ENCODE data around the gene BORA. TPM values are rescaled to one million over a fixed set of nuclear protein-coding genes. Genes with fewer than 3 reads are reported as not detected.

Gene BORA
- total and polyA plus RNA-seq, 2 of the 13 experiments (the other 11 are each of a cell fraction or from before 2014, with no cell fraction given) = 4.0 to 17.4 TPM

- TF ChIP-seq ZBTB26 (CRISPR knock-in tag; IDR thresholded peaks at IDR 0.05; ENCODE audit: borderline replicate concordance) (no peak), ATF6 (CRISPR knock-in tag; conservative IDR thresholded peaks at IDR 0.05) (no peak; the same call in 1 of the 2 replicates), MXD4 (CRISPR knock-in tag; IDR thresholded peaks at IDR 0.05) (peak; percentile 96), EEA1 (CRISPR knock-in tag; IDR thresholded peaks at IDR 0.05; ENCODE audit: borderline replicate concordance) (peak; percentile 44; the same call in 1 of the 2 replicates), IKZF1 (IDR thresholded peaks at IDR 0.05) (no peak), ZNF460 (CRISPR knock-in tag; IDR thresholded peaks at IDR 0.05; ENCODE audit: borderline replicate concordance) (no peak), CENPX (CRISPR knock-in tag; IDR thresholded peaks at IDR 0.05) (no peak), ERF (CRISPR knock-in tag; IDR thresholded peaks at IDR 0.05) (peak; percentile 92), REST (IDR thresholded peaks at IDR 0.05; ENCODE audit: borderline replicate concordance in 1 of 2, low read depth in 1 of 2, low read length in 2 of 2) (no peak), KDM1A (CRISPR knock-in tag; IDR thresholded peaks at IDR 0.05) (no peak), RFX5 (IDR thresholded peaks at IDR 0.05; ENCODE audit: low read depth, low read length) (peak; percentile 56; the same call in 1 of the 2 replicates), JDP2 (CRISPR knock-in tag; IDR thresholded peaks at IDR 0.05; ENCODE audit: borderline replicate concordance) (peak; percentile 95), ATF5 (CRISPR knock-in tag; IDR thresholded peaks at IDR 0.05; ENCODE audit: low read depth) (0 out of 2 replicates have a peak, but pooled peaks have one; percentile 79), ZKSCAN8 (CRISPR knock-in tag; IDR thresholded peaks at IDR 0.05; ENCODE audit: borderline replicate concordance) (no peak), ZNF660 (CRISPR knock-in tag; IDR thresholded peaks at IDR 0.05; ENCODE audit: borderline replicate concordance, low read depth) (no peak; the same call in 1 of the 2 replicates), ZNF562 (CRISPR knock-in tag; IDR thresholded peaks at IDR 0.05; ENCODE audit: borderline replicate concordance) (peak; percentile 98), ZNF780A (CRISPR knock-in tag; IDR thresholded peaks at IDR 0.05) (peak; percentile 99), ZNF224 (CRISPR knock-in tag; IDR thresholded peaks at IDR 0.05) (0 out of 2 replicates have a peak, but pooled peaks have one; percentile 80), TMF1 (CRISPR knock-in tag; IDR thresholded peaks at IDR 0.05; ENCODE audit: low read depth) (peak; percentile 99)
These were observed at the start of gene BORA, which contains the start of gene MZT1 (continued) for GRCh38 chr13:72727417-72728289.
